Astrocyte of the spinal cord (primary cell): ENCODE measurements around the gene DUSP5.

Experiments
- DNase-seq: peaks from one replicate; pipeline ENCODE4 v3.0.0; 2011; ENCODE audit warnings: low read depth, low spot score
- H3K4me3 ChIP-seq: 2 replicates; pipeline ENCODE4 v1.5.1; 2011; ENCODE audit warnings: low read depth, mild to moderate bottlenecking, low read length, moderate library complexity
- in situ Hi-C: cut with HindIII; loops from 2 replicates; pipeline ENCODE4 v1.10.0; 2017; ENCODE audit warnings: low sequenced_read_pairs
- TF ChIP-seq, protein P1 (sequence below): IDR thresholded peaks from 2 replicates; pipeline ENCODE4 v1.5.1; 2012; ENCODE audit warnings: low read depth, mild to moderate bottlenecking, low read length, inconsistent platforms

DUSP5 gene

GRCh38 chr10:110546077-110546476, 48.4 kb downstream of the DUSP5 start:
- in situ Hi-C loops = no loop called here
- peak; percentile 31 for DNase-seq
- TF ChIP-seq, protein P1, sequence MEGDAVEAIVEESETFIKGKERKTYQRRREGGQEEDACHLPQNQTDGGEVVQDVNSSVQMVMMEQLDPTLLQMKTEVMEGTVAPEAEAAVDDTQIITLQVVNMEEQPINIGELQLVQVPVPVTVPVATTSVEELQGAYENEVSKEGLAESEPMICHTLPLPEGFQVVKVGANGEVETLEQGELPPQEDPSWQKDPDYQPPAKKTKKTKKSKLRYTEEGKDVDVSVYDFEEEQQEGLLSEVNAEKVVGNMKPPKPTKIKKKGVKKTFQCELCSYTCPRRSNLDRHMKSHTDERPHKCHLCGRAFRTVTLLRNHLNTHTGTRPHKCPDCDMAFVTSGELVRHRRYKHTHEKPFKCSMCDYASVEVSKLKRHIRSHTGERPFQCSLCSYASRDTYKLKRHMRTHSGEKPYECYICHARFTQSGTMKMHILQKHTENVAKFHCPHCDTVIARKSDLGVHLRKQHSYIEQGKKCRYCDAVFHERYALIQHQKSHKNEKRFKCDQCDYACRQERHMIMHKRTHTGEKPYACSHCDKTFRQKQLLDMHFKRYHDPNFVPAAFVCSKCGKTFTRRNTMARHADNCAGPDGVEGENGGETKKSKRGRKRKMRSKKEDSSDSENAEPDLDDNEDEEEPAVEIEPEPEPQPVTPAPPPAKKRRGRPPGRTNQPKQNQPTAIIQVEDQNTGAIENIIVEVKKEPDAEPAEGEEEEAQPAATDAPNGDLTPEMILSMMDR = no peak
- H3K4me3 ChIP-seq = no peak overlapping the region

DNA sequence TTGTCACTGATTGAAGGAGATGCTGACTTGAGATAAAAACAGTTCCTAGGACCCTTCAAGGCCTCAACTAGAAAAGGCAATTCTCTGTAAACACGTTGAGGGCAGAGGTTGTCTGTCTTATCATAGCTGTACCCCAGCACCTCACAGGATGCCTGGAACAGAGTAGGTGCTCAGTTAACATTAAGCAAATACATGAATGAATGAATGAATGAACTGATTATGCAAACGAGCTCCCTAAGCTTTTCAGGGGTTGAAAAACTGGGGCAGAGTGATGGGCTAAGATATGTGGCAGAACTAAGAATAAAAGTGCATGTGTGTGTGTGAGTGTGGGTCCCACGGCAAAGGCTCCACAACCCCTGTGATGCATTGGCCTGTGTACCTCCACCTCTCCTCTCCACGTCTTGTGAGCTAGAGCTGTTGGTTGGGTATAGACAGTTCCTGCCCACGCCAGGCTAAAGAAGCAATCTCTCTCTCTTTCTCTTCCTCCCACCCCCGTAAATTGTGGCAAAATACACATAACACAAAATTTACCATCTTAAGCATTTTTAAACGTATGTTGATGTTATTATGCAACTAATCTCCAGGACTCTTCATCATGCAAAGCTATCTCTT, 48.9 kb downstream of the DUSP5 start:
- no peak overlapping the region for H3K4me3 ChIP-seq
- TF ChIP-seq, protein P1 = no peak
- DNase-seq = no peak
- in situ Hi-C loops = no loop called here

- in situ Hi-C loops = no loop called here
- peak; percentile 72 for DNase-seq
- TF ChIP-seq, protein P1 = peak; percentile 75
- H3K4me3 ChIP-seq = no peak overlapping the region
Measured at GRCh38 chr10:110547139-110547761, 49.5 kb downstream of the DUSP5 start.

DNA sequence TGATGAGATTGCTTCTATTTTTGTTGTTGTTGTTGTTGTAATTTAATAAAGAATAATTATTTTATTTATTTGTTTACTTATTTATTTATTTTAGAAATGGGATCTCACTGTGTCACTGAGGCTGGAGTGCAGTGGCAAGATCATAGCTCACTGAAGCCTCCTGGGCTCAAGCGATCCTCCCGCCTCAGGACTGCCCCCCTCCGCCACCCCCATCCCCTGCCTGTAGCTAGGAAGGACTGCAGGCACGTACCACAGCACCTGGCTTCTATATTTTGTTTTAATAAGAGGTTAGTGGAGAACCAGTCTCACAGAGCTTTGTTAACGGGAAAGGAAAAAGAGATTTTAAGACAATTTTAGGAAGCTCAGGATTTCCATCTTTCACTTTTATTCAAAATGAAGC, 50.3 kb downstream of the DUSP5 start:
- in situ Hi-C loops = no loop called here
- no peak for DNase-seq
- no peak overlapping the region for H3K4me3 ChIP-seq
- TF ChIP-seq, protein P1 = no peak

GRCh38 chr10:110549211-110549610, 51.5 kb downstream of the DUSP5 start:
- H3K4me3 ChIP-seq = no peak overlapping the region
- TF ChIP-seq, protein P1 = no peak
- no peak for DNase-seq
- in situ Hi-C loops = no loop called here

- in situ Hi-C loops = loop anchor here (25.0 kb wide), 1 partner anchor 242 kb away; the partner anchor contains the start of gene SMNDC1
- TF ChIP-seq, protein P1 = no peak
- DNase-seq = no peak
- H3K4me3 ChIP-seq = no peak overlapping the region
Measured at GRCh38 chr10:110553905-110554304, 56.2 kb downstream of the DUSP5 start.
